ENCODE results near the gene RB1.

RB1 gene

GRCh38 chr13:48475230-48475629 is 171.7 kb downstream of the RB1 start:
- no peak for DNase-seq

- DNase-seq: no peak
These were observed 172.7 kb downstream of the RB1 start for GRCh38 chr13:48476215-48476614.

- DNase-seq: no peak
These were observed 173.1 kb downstream of the RB1 start for GRCh38 chr13:48476686-48477085.

- DNase-seq: no peak
These were observed 173.8 kb downstream of the RB1 start for GRCh38 chr13:48477191-48477855.

- DNase-seq: no peak
These were observed 174.8 kb downstream of the RB1 start for GRCh38 chr13:48478391-48478790.

- DNase-seq: no peak
These were observed 180.0 kb downstream of the RB1 start for GRCh38 chr13:48483575-48483974.

- no peak for DNase-seq
These were observed 181.9 kb downstream of the RB1 start for GRCh38 chr13:48485432-48485831.

GRCh38 chr13:48486362-48486761 is 182.8 kb downstream of the RB1 start:
- DNase-seq: no peak

- DNase-seq: no peak
These were observed 183.3 kb downstream of the RB1 start for GRCh38 chr13:48486836-48487235.

GRCh38 chr13:48487968-48488367 is 184.4 kb downstream of the RB1 start:
- DNase-seq: no peak

GRCh38 chr13:48488995-48489394 is 185.4 kb downstream of the RB1 start:
- DNase-seq: no peak

- DNase-seq: no peak
These were observed 186.1 kb downstream of the RB1 start for GRCh38 chr13:48489666-48490065.

- no peak for DNase-seq
These were observed 186.7 kb downstream of the RB1 start for GRCh38 chr13:48490241-48490640.

- no peak for DNase-seq
These were observed 188.0 kb downstream of the RB1 start for GRCh38 chr13:48491423-48492095.

- DNase-seq: no peak
These were observed 188.5 kb downstream of the RB1 start for GRCh38 chr13:48492096-48492440.

- DNase-seq: no peak
These were observed 189.0 kb downstream of the RB1 start for GRCh38 chr13:48492470-48493065.

GRCh38 chr13:48493066-48493765 is 189.7 kb downstream of the RB1 start:
- no peak for DNase-seq

GRCh38 chr13:48493851-48494250 is 190.3 kb downstream of the RB1 start:
- no peak for DNase-seq

- DNase-seq: no peak
These were observed 191.3 kb downstream of the RB1 start for GRCh38 chr13:48494874-48495273.

- DNase-seq: no peak
These were observed 193.0 kb downstream of the RB1 start for GRCh38 chr13:48496271-48497161.

GRCh38 chr13:48497669-48498068 is 194.1 kb downstream of the RB1 start:
- no peak for DNase-seq

GRCh38 chr13:48500652-48501197 is 197.2 kb downstream of the RB1 start:
- no peak for DNase-seq

- no peak for DNase-seq
These were observed 198.2 kb downstream of the RB1 start for GRCh38 chr13:48501705-48502104.

Measured in NCI-H1105 treated with DMSO at 0.1 percent for 48 hours (cell line).